ENCODE data around the gene ZC3H12D.

The ZC3H12D gene

DNA sequence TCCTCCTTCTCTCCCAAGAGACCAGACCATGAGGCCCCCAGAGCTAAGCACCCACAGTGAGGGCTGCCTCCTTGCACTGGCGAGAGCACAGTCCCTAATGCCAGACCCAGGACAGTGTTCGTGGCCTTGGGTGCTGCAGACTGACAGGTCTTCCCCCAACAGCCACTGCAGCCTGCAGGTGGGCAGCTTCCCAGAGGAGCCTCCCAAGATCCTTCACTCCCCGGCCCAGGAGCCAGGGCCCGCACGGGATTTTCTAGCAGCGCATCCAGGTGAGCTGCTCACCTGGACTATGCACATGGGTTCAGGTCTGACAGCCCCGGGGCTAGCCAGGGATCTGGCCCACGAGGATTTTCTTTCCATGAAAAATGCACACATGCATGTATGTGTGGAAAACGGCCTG is 43.1 kb downstream of the ZC3H12D start:
- no peak for DNase-seq (ENCODE audit: low spot score)

DNA sequence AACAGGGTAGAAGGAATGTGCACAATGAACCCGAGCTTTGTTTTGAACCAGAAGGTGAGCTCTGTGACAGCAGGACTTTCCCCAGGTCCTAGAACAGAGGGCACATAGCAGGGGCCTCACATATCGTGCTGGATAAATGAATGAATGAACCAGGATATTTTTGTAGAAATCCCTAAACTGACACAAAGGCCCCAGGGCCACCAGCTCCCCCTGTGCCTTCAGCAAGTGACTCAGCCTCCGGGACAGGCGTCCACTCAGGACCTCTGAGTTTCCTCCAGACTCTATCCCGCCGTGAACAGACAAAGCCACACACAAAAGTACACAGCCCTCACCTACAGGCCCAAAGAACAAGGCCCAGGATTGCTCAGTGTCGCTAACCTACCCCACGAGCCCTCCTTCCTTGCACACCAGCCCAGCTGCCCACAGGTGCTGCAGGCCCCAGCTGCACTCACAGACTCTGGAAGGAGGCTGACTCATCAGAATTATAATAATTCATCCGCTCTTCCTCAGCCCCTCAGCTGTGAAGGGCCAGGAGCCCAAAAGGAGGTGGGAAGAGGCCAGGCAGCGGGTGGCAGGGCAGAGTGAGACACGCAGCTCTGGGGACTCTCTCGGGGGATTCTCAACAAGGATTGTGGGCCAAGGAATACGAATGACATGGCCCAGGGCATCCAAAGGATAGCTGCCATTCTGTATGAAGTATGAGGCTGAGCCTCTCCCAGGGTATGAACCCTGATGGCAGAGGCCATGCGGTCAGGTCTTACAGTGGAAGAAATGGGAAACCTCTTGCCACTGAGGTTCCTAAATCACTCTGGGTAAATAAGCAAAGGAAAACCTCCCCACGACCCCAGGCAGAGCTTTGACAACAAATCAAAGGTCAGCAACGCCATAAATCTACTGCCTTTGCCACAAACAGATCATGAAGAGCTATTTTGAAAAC is 43.8 kb downstream of the ZC3H12D start:
- no peak for DNase-seq (ENCODE audit: low spot score)

DNA sequence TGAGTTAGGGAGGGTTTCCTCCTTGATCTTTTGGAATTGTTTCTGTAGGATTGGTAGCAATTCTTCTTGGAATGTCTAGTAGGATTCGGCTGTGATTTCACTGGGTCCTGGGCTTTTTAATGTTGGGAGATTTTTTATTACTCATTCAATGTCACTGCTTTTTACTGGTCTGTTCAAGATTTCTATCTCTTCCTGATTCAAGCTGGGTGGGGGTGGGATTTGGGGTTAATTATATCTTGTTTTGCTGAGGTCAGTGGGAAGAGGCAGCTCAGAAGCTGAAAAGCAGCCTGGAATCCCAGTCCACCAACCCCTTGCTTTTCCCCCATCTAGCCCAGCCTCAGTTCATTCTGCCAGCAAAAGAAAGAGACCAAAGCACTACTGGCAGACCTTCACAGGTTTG is 45.2 kb downstream of the ZC3H12D start:
- DNase-seq (ENCODE audit: low spot score), result no peak

DNA sequence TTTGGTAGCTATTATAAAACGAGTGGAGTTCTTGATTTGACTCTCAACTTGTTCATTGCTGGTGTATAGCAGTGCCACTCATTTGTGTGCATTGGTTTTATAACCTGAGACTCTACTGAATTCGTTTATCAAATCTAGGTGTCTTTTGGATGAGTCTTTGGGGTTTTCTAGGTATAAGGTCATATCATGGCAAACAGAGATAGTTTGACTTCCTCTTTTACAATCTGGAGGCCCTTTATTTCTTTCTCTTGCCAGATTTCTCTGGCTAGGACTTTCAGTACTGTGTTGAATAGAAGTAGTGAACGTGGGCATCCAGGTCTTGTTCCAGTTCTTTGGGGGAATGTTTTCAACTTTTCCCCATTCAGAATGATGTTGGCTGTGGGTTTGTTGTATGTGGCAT is 46.0 kb downstream of the ZC3H12D start:
- no peak for DNase-seq (ENCODE audit: low spot score)

DNA sequence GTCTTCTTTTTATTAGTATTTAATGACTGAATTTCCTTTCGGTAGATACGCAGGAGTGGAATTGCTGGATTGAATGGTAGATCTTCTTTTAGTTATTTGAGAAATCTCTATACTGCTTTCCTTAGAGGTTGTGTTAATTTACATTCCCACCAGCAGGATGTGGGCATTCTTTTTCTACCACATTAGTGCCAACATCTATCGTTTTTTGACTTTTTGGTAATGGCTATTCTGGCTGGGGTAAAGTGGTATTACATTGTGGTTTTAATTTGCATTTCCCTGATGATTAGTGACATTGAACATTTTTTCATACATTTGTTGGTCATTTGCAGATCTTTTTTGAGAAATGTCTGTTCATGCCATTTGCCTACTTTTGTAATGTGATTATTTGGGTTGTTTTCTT is 47.6 kb downstream of the ZC3H12D start:
- no peak for DNase-seq (ENCODE audit: low spot score)

DNA sequence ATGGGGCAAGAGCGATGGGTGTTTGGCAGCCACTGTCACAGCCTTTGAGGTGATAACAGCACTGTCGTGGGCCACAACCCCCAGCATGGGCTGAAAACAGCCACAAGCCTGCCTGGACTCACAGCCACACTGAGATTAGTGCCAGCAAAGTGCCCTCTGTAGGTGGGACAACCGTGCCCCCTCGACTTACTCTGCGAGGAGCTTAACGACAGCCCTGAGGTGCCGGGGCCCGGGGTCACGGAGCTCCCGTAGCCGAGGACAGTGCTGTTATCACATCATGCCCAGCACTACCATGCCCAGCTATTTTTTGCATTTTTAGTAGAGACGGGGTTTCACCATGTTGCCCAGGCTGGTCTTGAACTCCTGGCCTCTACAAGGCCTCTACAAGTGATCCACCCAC is 48.2 kb downstream of the ZC3H12D start:
- no peak for DNase-seq (ENCODE audit: low spot score)

DNA sequence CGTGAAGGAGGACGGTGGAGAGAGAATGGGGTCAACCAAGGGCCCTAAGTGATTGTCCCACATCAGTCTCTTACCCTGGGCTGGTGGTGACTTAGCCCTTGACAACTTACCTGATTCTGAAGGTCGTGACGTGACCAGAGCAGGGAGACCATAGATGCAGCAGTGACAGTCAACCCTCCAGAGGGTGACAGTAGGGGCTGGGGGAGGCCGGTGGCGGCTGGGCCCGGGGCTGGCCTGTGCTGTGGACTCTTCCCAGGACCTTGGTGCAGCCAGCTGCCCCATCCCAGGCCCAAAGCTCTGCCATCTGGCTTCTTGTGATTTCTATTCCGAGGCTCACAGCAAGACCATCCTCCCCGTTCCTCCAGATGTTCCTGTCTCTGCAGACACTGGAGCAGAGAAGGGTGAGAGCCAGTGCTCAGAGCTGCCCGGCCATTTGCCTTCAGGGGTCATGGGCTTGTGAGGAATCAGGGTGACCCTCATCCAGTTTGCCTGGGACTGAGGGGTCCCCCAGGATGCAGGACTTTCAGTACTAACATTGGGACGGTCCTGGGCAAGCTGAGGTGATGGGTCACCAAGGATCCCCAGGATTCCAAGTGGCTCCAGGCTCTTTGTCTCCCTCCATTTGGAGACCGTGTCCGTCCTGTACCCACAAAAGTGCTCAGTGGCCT is 48.8 kb downstream of the ZC3H12D start:
- DNase-seq (ENCODE audit: low spot score), result no peak

DNA sequence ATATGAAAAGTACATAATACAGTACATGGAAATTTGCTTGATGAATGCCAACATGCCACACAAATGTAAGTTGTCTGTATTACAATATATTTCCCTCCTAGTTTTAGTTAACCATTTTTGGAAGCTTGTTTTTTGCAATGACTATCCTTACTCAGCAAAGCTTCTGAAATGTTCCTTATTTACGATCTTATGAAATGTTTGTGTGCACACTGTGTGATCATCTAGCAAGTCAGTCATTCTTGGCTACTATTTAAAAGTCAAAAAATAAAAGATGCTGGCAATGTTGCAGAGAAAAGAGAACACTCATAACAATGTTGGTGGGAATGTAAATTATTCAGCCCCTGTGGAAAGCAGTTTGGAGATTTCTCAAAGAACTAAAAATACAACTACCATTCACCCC is 50.9 kb downstream of the ZC3H12D start:
- DNase-seq (ENCODE audit: low spot score), result no peak

DNA sequence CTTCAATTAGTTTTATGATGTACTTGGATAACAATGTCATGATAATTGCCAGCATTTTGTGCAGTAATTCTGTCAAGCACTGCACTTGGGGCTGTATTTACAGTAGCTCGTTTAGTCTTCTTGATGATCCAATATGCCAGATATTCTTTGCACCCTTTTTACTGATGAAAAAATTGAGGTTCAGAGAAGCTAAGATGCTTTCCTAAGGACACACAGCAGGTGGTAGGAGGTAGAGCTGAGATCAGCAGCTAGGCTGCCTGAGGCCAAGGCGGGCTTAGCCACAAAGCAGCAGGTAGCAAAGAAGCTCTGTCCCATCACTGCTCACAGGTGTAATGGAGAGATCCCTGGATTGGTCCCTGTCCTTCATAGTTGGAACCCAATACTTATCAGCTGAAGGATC is 51.4 kb downstream of the ZC3H12D start:
- no peak for DNase-seq (ENCODE audit: low spot score)

DNA sequence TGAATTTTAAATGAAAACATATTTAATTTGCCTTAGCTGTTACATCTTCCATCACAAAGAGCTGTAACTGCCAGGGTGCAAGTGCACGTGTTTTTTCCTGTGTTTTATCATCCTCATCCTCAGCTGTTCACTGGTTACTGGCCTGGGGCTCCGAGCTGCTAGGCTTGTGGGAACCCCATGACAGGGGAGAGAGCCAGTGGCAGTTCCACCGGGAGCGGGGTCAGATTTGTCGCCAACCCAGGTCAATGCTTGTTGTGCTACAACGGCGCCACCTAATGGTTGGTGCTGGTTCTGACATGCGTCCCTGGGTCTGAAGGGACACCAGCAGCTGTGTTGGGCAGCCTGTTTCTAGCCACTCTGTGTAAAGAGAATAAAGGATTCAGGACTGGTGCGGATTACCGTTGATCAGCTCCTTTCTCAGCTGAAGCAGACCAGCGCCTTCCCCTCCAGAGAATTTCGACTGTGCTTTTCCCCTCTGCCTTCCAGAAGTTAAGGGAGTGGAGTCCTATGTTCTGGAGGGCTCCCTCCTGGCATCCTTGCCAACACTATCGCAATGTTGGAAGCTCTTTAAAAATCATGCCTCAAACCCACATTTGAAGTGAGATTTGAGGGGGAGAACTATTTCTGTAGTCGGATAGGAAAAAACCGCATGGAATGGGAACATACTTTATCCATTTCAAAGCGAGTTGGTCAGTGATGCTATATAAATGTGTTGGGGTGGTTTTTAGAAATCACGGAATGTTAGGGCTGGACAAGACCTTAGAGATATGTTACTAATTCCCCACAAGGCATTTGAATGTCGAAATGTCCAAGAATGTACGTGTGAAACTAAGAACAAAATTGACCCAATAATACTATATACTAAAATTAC is 52.7 kb downstream of the ZC3H12D start:
- DNase-seq (ENCODE audit: low spot score), result peak; percentile 85

DNA sequence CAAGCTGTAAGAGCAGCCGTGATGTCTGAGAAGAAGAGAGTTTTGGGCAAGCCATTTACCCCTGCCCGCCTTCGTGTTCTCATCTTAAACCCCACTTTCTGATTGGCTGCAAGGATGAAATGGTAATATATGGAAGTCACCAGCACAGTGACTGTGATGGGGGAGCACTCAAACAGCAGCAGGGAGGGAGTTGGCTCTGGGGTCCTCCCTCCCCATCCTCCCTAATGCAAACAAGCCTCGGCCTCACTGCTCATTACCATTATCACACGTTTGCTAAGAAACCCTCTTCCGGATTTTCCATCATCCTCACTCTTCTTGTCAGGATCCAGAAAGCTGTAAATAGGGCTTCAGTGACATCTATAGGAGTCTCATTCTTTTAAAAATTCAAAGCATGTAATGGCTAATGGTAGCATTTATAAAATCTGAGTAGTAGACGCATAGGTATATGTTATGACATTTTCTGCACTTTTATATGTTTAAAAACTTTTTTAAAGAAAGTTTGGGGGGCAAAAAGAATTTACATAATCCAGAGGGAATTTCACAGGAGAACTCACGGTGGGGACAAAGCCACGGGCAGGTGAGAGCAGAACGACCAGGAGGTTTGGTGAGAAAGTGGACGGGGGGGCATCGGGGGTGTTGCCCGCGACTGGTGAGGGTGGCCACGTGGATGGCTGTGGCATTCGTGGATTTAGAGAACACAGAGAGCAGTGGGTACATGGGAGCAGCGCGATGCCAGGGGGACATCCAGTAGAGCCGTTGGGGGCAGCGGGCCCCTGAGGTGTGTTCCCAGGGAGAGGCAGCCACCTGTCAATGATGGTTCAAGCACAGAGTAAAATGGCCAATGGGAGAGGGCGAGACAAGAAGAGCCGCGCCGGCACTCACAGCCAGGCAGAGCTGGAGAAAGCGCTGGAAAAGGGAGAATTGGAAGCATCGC is 55.1 kb downstream of the ZC3H12D start:
- no peak for DNase-seq (ENCODE audit: low spot score)

DNA sequence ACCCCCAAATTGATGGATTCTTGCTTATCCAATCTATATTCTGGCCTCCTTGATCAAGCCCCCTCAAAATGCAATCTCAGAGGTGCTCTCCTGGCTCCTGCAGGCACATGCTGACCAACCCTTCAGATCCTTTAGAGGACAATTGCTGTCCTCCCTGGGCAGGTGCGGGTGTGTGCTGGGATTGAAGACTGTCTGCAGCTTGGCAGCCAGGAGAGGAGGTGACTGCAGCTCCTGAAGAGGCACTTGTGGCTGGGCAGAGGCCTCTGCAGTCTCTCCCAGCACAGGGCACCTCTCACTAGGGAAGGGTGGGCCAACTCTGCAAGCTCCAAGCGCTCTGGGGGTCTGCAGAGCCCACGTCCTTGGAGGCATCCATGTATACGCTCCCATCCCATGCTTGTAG is 56.2 kb downstream of the ZC3H12D start:
- no peak for DNase-seq (ENCODE audit: low spot score)

DNA sequence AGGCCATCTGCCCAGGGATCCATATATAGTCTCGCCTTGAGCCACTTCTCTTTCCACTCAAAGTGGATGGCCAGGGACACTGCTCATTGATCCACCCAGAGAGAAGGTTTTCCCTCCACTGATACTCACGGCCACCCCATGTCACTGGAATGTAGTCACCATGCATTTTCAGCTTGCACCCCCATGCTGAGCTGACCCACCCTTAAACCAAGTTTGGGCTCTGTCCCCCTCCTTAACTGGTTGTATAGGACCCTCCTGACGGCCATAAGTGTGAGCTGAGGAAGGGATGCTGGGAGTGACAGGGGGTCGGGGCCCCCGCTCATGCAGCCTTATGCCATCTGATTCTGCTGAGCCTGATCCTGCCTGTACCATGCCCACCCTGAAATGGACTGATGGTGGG is 59.1 kb downstream of the ZC3H12D start:
- DNase-seq (ENCODE audit: low spot score), result no peak

DNA sequence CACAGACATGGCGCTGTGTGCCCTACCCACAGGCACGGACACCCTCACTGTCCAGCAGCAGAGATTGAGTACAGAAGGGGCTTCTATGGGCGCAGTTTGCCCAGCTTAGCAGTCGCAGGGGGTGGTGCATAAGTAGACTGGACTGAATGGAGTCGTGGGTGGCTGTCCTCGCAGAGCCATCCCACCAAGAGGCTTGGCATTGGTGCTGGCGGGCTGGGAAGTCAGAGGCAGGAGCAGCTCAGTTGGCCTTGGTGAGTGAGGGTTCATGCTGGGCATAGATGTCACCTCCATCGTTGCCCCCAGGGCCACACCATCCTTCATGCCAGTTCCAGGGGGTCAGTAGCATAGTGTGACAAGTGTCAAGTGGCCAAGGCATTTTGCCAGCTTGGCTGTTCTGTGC is 59.6 kb downstream of the ZC3H12D start:
- no peak for DNase-seq (ENCODE audit: low spot score)

DNA sequence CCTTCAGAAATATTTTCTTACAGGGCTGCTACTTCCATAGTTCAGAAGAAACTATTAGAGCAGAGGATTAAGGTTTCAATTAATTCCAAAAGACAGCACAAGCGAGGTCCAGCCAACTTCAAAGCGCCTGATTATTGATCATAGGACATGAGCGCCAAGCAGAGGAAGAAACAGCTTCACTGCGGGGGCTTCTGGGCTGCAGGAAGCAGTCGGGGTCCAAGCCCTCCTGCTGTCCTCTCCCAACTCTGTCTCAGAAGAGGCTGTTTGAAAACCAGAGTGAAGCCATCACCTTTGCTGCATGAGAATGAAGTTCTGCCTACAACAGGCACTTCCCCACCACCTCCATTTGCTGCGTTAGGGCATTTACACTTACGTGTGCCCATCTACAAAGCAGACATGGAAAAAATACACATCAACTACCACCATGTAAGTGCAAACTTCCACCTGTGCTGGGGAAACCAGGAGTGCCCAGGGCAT is 60.8 kb downstream of the ZC3H12D start:
- no peak for DNase-seq (ENCODE audit: low spot score)

DNA sequence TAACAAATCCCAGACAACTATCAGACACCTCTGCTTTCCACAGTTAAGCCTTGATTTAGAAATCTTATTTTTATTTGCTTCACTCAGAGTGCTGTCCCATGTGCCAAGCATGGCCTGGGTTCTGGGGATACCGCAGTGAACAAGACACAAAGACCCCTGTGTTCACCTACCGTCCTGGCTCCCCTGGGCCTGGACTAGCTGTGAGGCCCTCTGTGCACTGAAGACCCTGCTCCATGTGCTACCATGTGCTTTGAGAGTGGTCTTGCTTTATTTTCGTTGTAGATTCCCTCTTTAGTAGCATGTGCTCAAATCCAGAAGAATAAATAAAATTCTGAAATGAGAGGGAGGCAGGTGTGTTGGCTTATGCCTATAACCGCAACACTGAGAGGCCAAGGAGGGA is 62.2 kb downstream of the ZC3H12D start:
- DNase-seq (ENCODE audit: low spot score), result no peak

DNA sequence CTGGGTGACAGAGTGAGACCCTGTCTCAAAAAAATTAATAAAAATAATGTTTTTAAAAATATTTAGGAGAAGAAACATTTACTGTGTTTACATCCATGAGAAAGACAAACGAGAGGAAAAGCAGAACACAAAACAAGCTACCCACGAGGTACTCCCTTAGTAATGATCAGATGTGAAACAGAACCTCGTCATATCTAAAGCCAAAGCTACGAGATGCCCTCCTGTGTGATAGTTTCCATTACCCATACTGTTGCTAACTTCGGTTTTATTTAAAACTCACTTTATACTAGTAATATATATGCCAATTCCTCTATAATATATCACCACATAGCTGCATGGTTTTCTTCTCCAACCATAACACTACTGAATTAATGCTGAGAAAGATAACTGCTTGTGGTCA is 63.7 kb downstream of the ZC3H12D start:
- no peak for DNase-seq (ENCODE audit: low spot score)

DNA sequence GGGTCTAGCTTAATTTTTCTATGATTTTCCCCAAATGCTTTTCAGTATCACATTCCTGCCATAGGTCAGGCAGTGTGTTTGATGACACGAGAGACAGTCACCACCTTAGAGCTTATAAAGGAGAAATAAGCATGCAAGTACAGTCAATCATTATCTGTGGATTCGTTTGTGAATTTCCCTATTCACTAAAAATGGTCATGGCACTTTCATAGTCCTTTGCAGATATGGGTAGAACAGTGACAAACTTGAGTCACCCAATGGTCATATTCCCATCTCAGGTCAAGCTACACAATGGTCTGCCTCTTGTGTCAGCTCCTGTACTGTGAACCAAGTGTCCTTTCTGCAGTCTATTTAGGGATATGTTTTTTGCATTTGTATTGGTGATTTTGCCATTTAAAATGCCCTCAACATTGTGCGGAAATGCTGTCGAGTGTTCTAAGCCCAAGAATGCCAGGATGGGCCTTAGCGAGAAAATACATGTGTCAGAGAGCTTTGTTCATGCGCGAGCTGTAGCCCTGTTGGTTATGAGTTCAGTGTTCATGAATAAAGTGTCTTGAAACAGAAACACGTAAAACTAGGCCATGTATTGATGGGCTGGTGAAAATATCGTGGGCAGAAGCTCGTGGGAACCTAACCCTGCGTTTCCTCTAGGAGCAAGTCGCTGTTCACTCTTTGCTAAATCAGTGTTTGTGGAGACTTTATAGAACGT is 65.0 kb downstream of the ZC3H12D start:
- DNase-seq (ENCODE audit: low spot score), result no peak

DNA sequence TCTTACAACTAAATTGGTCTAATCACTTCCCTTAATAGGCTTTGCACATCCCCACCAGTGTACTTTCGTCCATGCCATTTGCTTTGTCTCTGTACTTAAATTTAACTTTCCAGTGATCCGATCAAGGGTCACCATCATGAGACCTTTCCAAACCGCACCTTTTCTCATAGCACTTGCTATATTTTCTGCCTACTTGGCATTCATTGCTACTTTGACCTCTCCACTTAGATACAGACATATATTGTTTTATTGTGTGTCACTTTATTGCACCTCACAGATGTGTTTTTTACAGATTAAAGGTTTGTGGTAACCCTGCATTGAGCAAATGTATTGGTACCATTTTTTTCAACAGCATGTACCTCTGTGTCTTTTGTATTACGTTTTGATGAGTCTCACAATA is 70.0 kb downstream of the ZC3H12D start:
- no peak for DNase-seq (ENCODE audit: low spot score)

DNA sequence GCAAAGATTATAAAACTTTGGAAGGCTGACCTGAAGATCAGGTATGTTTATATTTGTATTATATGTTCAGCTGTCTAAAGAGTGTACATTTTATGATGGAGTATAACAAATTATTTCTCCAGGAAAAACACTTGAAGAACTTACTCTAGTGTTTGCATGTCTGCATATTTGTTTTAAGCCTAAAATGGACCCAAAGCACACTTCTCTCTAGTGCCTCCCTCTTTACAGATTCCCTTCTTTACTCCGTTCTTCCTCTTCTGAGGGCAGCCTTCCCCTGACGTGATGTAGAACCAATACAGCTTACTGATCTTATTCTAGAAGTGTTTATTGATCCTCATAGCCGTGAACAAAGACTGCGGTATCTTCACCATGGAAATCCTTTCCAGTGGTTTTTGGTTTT is 70.8 kb downstream of the ZC3H12D start:
- DNase-seq (ENCODE audit: low spot score), result no peak

DNA sequence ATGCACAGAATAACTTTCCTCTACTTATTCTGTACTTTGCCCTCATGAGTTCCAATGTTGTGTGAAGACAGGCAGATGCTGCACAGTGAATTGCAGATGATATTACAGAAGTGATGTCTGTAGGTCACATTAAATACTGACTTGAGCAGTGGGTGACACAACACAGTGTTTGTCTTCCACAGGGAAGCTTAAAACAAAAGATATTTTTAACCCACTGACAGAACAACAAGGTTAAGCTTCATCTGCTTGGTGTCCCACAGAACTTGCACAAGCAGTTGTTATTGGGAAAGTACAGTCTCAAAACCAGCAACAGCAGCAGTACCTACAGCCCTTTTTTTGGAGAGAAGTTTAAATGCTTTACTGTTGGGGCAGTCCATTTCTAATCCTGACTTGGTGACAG is 74.3 kb downstream of the ZC3H12D start:
- DNase-seq (ENCODE audit: low spot score), result no peak

Measured in hematopoietic multipotent progenitor cell treated with erythropoietin and hydrocortisone succinate and interleukin-3 and kit ligand, for 17 days (in vitro differentiated cells).